Coronary artery (tissue), 2 donors: Measurements from ENCODE around the gene KLRC2.
"Not testable (repeated sequence)": the region's sequence is repeated elsewhere in the genome, so short reads cannot be mapped to it uniquely, and the experiment has no call there.

Experiments used
- DNase-seq: peaks from one replicate; pipeline ENCODE4 v3.0.0-alpha.2; 2017; ENCODE audit warnings: low spot score
- H3K27ac ChIP-seq, 2 donors: fragments of 200-600 bp; sonication (generic); one replicate each; pipeline ENCODE4 v1.5.1; 2016 to 2019
- H3K4me3 ChIP-seq: fragments of 200-600 bp; sonication (generic); 2 replicates; pipeline ENCODE4 v1.5.1; 2016; ENCODE audit warnings: mild to moderate bottlenecking, moderate library complexity
- CTCF ChIP-seq: fragments of 200-600 bp; sonication (generic); IDR thresholded peaks from one replicate; pipeline ENCODE4 v1.5.1; 2019; ENCODE audit warnings: antibody characterized with exemption

Gene KLRC2

GRCh38 chr12:10453156-10453555, 17.3 kb upstream of the KLRC2 start, which contains the start of gene KLRC1:
Gene KLRC1 (minus strand): TSS chr12:10453377. CDS start chr12:10451156, 2,221 bp downstream.
- Histone ChIP-seq H3K4me3 (no peak within 1 kb of the TSS), H3K27ac (no peak within 1 kb of the TSS)
- DNase-seq: no peak
- TF ChIP-seq CTCF: no peak

- no peak for DNase-seq
- Histone ChIP-seq H3K4me3 (no peak overlapping the region), H3K27ac (no peak overlapping the region)
- TF ChIP-seq CTCF: no peak
These were observed 12.4 kb upstream of the KLRC2 start for GRCh38 chr12:10448236-10448635.

- not testable (repeated sequence) for DNase-seq, H3K27ac ChIP-seq, H3K4me3 ChIP-seq
These were observed 10.2 kb upstream of the KLRC2 start for GRCh38 chr12:10446052-10446451.

GRCh38 chr12:10441144-10441543, 5.3 kb upstream of the KLRC2 start:
- not testable (repeated sequence) for DNase-seq, H3K27ac ChIP-seq, H3K4me3 ChIP-seq

GRCh38 chr12:10439608-10440274, 3.9 kb upstream of the KLRC2 start:
- not testable (repeated sequence) for DNase-seq, H3K27ac ChIP-seq, H3K4me3 ChIP-seq

GRCh38 chr12:10437601-10438000, 1.8 kb upstream of the KLRC2 start:
- DNase-seq, H3K4me3 ChIP-seq, H3K27ac ChIP-seq: not testable (repeated sequence)

- not testable (repeated sequence) for H3K27ac ChIP-seq, DNase-seq, H3K4me3 ChIP-seq
These were observed 5.2 kb downstream of the KLRC2 start for GRCh38 chr12:10430623-10431022.

- H3K27ac ChIP-seq, H3K4me3 ChIP-seq, DNase-seq: not testable (repeated sequence)
These were observed 9.9 kb downstream of the KLRC2 start for GRCh38 chr12:10425938-10426337.

- H3K4me3 ChIP-seq, H3K27ac ChIP-seq, DNase-seq: not testable (repeated sequence)
These were observed 11.4 kb downstream of the KLRC2 start for GRCh38 chr12:10424260-10424899.

- H3K27ac ChIP-seq, H3K4me3 ChIP-seq, DNase-seq: not testable (repeated sequence)
These were observed 13.7 kb downstream of the KLRC2 start for GRCh38 chr12:10422159-10422558.

- not testable (repeated sequence) for H3K27ac ChIP-seq, DNase-seq, H3K4me3 ChIP-seq
These were observed 15.5 kb downstream of the KLRC2 start, which contains the start of gene KLRC3 for GRCh38 chr12:10420334-10420733. Gene KLRC3 (minus strand): TSS chr12:10420595. CDS start chr12:10420550, 45 bp downstream.

GRCh38 chr12:10409392-10409791, 26.4 kb downstream of the KLRC2 start, which contains the start of gene KLRC4:
Gene KLRC4 (minus strand): TSS chr12:10409757. CDS start chr12:10409575, 182 bp downstream.
- no peak for DNase-seq
- Histone ChIP-seq H3K4me3 (no peak within 1 kb of the TSS), H3K27ac (no peak within 1 kb of the TSS)
- no peak for TF ChIP-seq CTCF
